CD4-positive, CD25-positive, alpha-beta regulatory T cell (primary cell): ENCODE measurements around the gene SUZ12. TPM values are rescaled to one million over a fixed set of nuclear protein-coding genes. Genes with fewer than 3 reads are reported as not detected.
"Not testable (repeated sequence)": the region's sequence is repeated elsewhere in the genome, so short reads cannot be mapped to it uniquely, and the experiment has no call there.

ENCODE experiments used
- ATAC-seq, 2 donors: fragments of 150-1000 bp; cut with Tn5 transposase; one replicate each; pipeline ENCODE4 v1.10.0; 2021; ENCODE audit warnings: low read depth in 2 of 2, moderate number of reproducible peaks in 2 of 2, moderate library complexity in 1 of 2
- DNase-seq, 3 donors: peaks; one replicate each; pipeline versions ENCODE4 v3.0.0 to v3.0.0-alpha.2; 2012 to 2022; ENCODE audit warnings: mixed read lengths in 1 of 3
- H3K27ac ChIP-seq: one replicate; pipeline ENCODE4 v1.7.0; 2013; ENCODE audit warnings: mild to moderate bottlenecking, low read length; ENCODE audit not compliant: insufficient read depth, poor library complexity, severe bottlenecking
- H3K27me3 ChIP-seq: one replicate; pipeline ENCODE4 v1.7.0; 2013; ENCODE audit warnings: low read length; ENCODE audit not compliant: control insufficient read depth, insufficient read depth
- H3K36me3 ChIP-seq: one replicate; pipeline ENCODE4 v1.7.0; 2013; ENCODE audit warnings: mild to moderate bottlenecking, low read length, moderate library complexity; ENCODE audit not compliant: control insufficient read depth, insufficient read depth
- H3K4me1 ChIP-seq: 2 replicates; pipeline ENCODE4 v1.7.0; 2013; ENCODE audit warnings: mild to moderate bottlenecking, low read length; ENCODE audit not compliant: insufficient read depth, control insufficient read depth, poor library complexity, severe bottlenecking
- H3K4me3 ChIP-seq: one replicate; pipeline ENCODE4 v1.7.0; 2013; ENCODE audit warnings: low read depth, mild to moderate bottlenecking, low read length, moderate library complexity
- H3K9me3 ChIP-seq, 2 experiments: 1 replicate in 1 of 2; 2 replicates in 1 of 2; pipeline ENCODE4 v1.7.0; 2013; ENCODE audit warnings: low read length in 2 of 2, mild to moderate bottlenecking in 1 of 2, moderate library complexity in 1 of 2; ENCODE audit not compliant: control insufficient read depth in 2 of 2
- H3K27ac Mint-ChIP-seq, 3 donors: one replicate each; pipeline ENCODE4 v1.8.0; 2020 to 2022; ENCODE audit warnings: mild to moderate bottlenecking in 3 of 3, mixed read lengths in 3 of 3, moderate library complexity in 2 of 3
- H3K27me3 Mint-ChIP-seq: one replicate; pipeline ENCODE4 v1.8.0; 2022; ENCODE audit warnings: mild to moderate bottlenecking, mixed read lengths
- H3K36me3 Mint-ChIP-seq: one replicate; pipeline ENCODE4 v1.8.0; 2020; ENCODE audit warnings: mixed read lengths
- H3K4me1 Mint-ChIP-seq, 4 donors: one replicate each; pipeline ENCODE4 v1.8.0; 2020 to 2022; ENCODE audit warnings: mixed read lengths in 4 of 4, mild to moderate bottlenecking in 1 of 4
- H3K4me3 Mint-ChIP-seq, 4 donors: one replicate each; pipeline ENCODE4 v1.8.0; 2020 to 2022; ENCODE audit warnings: mild to moderate bottlenecking in 4 of 4, mixed read lengths in 4 of 4, moderate library complexity in 3 of 4
- H3K9me3 Mint-ChIP-seq, 7 donors: one replicate each; pipeline ENCODE4 v1.8.0; 2020 to 2022; ENCODE audit warnings: mixed read lengths in 7 of 7, mild to moderate bottlenecking in 3 of 7, moderate library complexity in 2 of 7
- polyA plus RNA-seq, 4 donors: library from polyadenylated mRNA; unstranded; fragments of 300-500 nt; fragmentation: Illumina TruSeq; gene quantifications; one replicate each; pipeline ENCODE4 v1.2.3, GENCODE V29; 2021
- total RNA-seq: library from RNA; stranded (reverse); gene quantifications from one replicate; pipeline ENCODE4 v1.2.3, GENCODE V29; 2022

Gene SUZ12
- 36.5 TPM for total RNA-seq
- polyA plus RNA-seq = 10 to 100 TPM; 15.7 to 17.9 (median 16.5) TPM

- Histone ChIP-seq H3K4me1 (peaks cover 12% of the 10 kb centered on the region), H3K4me3 (peak within 1 kb of the TSS; percentile 90), H3K27ac (peak within 1 kb of the TSS; percentile 71)
- H3K4me1 Mint-ChIP-seq = peaks cover 13 to 30% (median 15%) of the 10 kb centered on the region in 4 donors
- DNase-seq (peak; percentile 82 to 89 (median 87)), ATAC-seq (peak; percentile 97)
- H3K27me3 Mint-ChIP-seq, H3K9me3 Mint-ChIP-seq, H3K9me3 ChIP-seq, H3K27me3 ChIP-seq, H3K36me3 ChIP-seq, H3K36me3 Mint-ChIP-seq: not testable (repeated sequence)
- peak within 1 kb of the TSS; percentile 89 to 97 (median 92) for H3K27ac Mint-ChIP-seq
- peak within 1 kb of the TSS; percentile 92 to 96 (median 92) for H3K4me3 Mint-ChIP-seq
Observed at GRCh38 chr17:31936615-31937609, at the start of gene SUZ12. TSS of gene SUZ12 (plus strand) at chr17:31937007. CDS start at chr17:31937247, 240 bp downstream.

- no peak overlapping the region for H3K4me3 Mint-ChIP-seq
- H3K27ac Mint-ChIP-seq = no peak overlapping the region
- no peaks in the 10 kb centered on the region for H3K27me3 ChIP-seq
- H3K36me3 Mint-ChIP-seq = peaks cover 36% of the 10 kb centered on the region
- peaks cover 0 to 6% (median 0%) of the 10 kb centered on the region in 4 donors for H3K4me1 Mint-ChIP-seq
- no peaks in the 10 kb centered on the region for H3K27me3 Mint-ChIP-seq
- no peaks in the 10 kb centered on the region for H3K9me3 ChIP-seq
- no peak overlapping the region for H3K27ac ChIP-seq
- H3K9me3 Mint-ChIP-seq = no peaks in the 10 kb centered on the region
- no peak overlapping the region for H3K4me3 ChIP-seq
- DNase-seq (no peak), ATAC-seq (no peak)
- H3K36me3 ChIP-seq = peaks cover 78% of the 10 kb centered on the region
- H3K4me1 ChIP-seq = no peaks in the 10 kb centered on the region
Observed at GRCh38 chr17:31888124-31888523, 48.7 kb upstream of the SUZ12 start.

DNA sequence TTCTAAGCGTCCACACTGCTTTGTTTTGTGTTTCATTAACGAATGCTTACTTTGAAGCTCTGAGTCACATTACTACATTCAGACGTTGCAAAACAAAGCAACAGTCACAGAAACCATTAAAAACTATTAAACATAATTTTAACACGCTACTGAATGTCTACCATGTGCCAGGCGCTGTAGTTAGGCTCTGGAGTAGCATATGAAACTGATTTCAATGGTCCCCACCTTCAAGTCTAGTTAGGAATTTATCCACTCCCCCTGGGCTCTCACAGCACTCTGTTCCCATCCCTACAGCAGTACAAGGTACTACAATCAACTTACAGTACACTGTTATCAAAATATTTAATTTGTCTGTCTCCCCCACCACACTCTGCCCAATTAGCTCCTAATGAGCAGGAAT lies 35.9 kb upstream of the SUZ12 start:
- ATAC-seq = no peak

DNA sequence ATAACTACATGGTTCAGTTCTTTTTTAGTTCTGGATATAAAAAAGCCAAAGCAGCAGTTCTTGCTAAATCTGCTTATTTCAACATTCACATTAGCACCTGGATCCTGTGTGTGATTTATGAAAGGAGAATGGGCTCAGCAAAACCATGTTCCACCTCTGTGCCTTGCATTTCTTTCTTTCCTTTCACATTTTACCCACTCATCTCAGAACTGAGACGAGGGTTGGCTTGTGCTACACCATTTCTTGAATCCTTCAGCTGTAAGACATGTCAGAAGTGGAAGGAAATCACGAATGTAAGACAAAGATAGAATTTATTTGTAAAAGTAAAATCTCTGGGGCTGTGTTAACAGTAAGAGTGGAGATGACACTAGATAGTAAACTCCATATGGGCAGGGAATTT lies 34.1 kb upstream of the SUZ12 start:
- H3K27me3 ChIP-seq = peaks cover 7% of the 10 kb centered on the region
- DNase-seq (no peak), ATAC-seq (no peak)
- peaks cover 15% of the 10 kb centered on the region for H3K36me3 ChIP-seq
- H3K9me3 Mint-ChIP-seq = no peaks in the 10 kb centered on the region
- H3K4me1 ChIP-seq = peaks cover 15% of the 10 kb centered on the region
- no peak overlapping the region for H3K27ac ChIP-seq
- H3K27me3 Mint-ChIP-seq = peaks cover 15% of the 10 kb centered on the region
- no peak overlapping the region for H3K4me3 ChIP-seq
- H3K27ac Mint-ChIP-seq = no peak overlapping the region
- no peaks in the 10 kb centered on the region for H3K9me3 ChIP-seq
- peaks cover 3% of the 10 kb centered on the region for H3K36me3 Mint-ChIP-seq
- peaks cover 0 to 17% (median 5%) of the 10 kb centered on the region in 4 donors for H3K4me1 Mint-ChIP-seq
- H3K4me3 Mint-ChIP-seq = peak overlapping the region in 1 of 4 donors; percentile 43

More for the DNA sequence above, 35.9 kb upstream of the SUZ12 start:
- Mint-ChIP-seq H3K4me1 (peaks cover 2 to 17% (median 10%) of the 10 kb centered on the region in 4 donors), H3K9me3 (no peaks in the 10 kb centered on the region), H3K4me3 (no peak overlapping the region), H3K27me3 (no peaks in the 10 kb centered on the region), H3K36me3 (peaks cover 7% of the 10 kb centered on the region), H3K27ac (no peak overlapping the region)
- Histone ChIP-seq H3K9me3 (no peaks in the 10 kb centered on the region), H3K4me3 (peak overlapping the region; percentile 93), H3K36me3 (peaks cover 30% of the 10 kb centered on the region), H3K27me3 (no peaks in the 10 kb centered on the region), H3K4me1 (peaks cover 15% of the 10 kb centered on the region), H3K27ac (peak overlapping the region; percentile 82)
- DNase-seq = peak in 1 of 3 donors; percentile 25

GRCh38 chr17:31903401-31903800 lies 33.4 kb upstream of the SUZ12 start:
- Histone ChIP-seq H3K4me1 (peaks cover 15% of the 10 kb centered on the region), H3K9me3 (no peaks in the 10 kb centered on the region), H3K27ac (no peak overlapping the region), H3K27me3 (peaks cover 8% of the 10 kb centered on the region), H3K4me3 (no peak overlapping the region), H3K36me3 (peaks cover 9% of the 10 kb centered on the region)
- H3K36me3 Mint-ChIP-seq = no peaks in the 10 kb centered on the region
- ATAC-seq = no peak
- no peaks in the 10 kb centered on the region for H3K9me3 Mint-ChIP-seq
- H3K4me3 Mint-ChIP-seq = peak overlapping the region in 1 of 4 donors; percentile 56
- H3K27me3 Mint-ChIP-seq = peaks cover 22% of the 10 kb centered on the region
- DNase-seq = no peak
- H3K4me1 Mint-ChIP-seq = peaks cover 0 to 15% (median 2%) of the 10 kb centered on the region in 4 donors
- no peak overlapping the region for H3K27ac Mint-ChIP-seq

- Mint-ChIP-seq H3K4me3 (no peak overlapping the region), H3K9me3 (no peaks in the 10 kb centered on the region)
Observed at GRCh38 chr17:31907342-31907962, 29.4 kb upstream of the SUZ12 start.

DNA sequence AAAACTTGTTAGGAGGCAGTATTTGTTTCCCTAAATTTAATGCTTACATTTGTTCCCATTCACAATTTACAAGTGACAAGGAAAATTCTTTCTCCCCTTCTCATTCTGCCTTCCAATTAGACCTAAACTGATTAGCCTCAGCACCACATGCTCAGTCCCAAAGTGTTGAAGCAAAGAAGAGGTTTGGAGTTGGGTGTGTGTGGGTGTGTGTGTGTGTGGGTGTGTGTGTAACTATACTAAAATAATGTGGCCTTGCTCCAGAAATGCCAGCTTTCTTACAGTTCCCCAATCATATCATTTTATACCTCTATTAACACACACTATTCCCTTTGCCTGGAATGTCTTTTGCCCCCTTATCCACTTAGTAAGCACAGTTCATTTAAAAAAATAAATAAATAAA lies 28.4 kb upstream of the SUZ12 start:
- no peaks in the 10 kb centered on the region for H3K4me1 ChIP-seq
- no peak overlapping the region for H3K4me3 ChIP-seq
- no peaks in the 10 kb centered on the region for H3K36me3 ChIP-seq
- no peak overlapping the region for H3K27ac Mint-ChIP-seq
- DNase-seq (no peak), ATAC-seq (no peak)
- no peaks in the 10 kb centered on the region for H3K36me3 Mint-ChIP-seq
- peaks cover 0 to 4% (median 0%) of the 10 kb centered on the region in 4 donors for H3K4me1 Mint-ChIP-seq
- no peaks in the 10 kb centered on the region for H3K9me3 Mint-ChIP-seq
- peaks cover 41% of the 10 kb centered on the region for H3K27me3 Mint-ChIP-seq
- no peak overlapping the region for H3K27ac ChIP-seq
- H3K4me3 Mint-ChIP-seq = no peak overlapping the region
- H3K9me3 ChIP-seq = no peaks in the 10 kb centered on the region
- peaks cover 21% of the 10 kb centered on the region for H3K27me3 ChIP-seq

More at GRCh38 chr17:31907342-31907962, 29.4 kb upstream of the SUZ12 start:
- Mint-ChIP-seq H3K36me3 (no peaks in the 10 kb centered on the region), H3K27ac (no peak overlapping the region), H3K27me3 (peaks cover 39% of the 10 kb centered on the region), H3K4me1 (peaks cover 0 to 4% (median 0%) of the 10 kb centered on the region in 4 donors)
- H3K4me3 ChIP-seq = no peak overlapping the region
- no peaks in the 10 kb centered on the region for H3K36me3 ChIP-seq
- no peak overlapping the region for H3K27ac ChIP-seq
- ATAC-seq (no peak), DNase-seq (no peak)
- H3K9me3 ChIP-seq = no peaks in the 10 kb centered on the region
- H3K4me1 ChIP-seq = no peaks in the 10 kb centered on the region
- H3K27me3 ChIP-seq = peaks cover 21% of the 10 kb centered on the region
